Ecto neural progenitor cell (in vitro differentiated cells): Measurements from ENCODE around the gene PRKCI.
"Not testable (repeated sequence)": the region's sequence is repeated elsewhere in the genome, so short reads cannot be mapped to it uniquely, and the experiment has no call there.

Experiments
- DNase-seq: peaks from one replicate; pipeline ENCODE4 v3.0.0-alpha.2; 2018; ENCODE audit warnings: low spot score

Gene PRKCI

GRCh38 chr3:170221924-170222646, at the start of gene PRKCI:
Gene PRKCI (plus strand): TSS chr3:170222424. CDS start chr3:170222670, 246 bp downstream.
- DNase-seq: peak; percentile 96

GRCh38 chr3:170178651-170179050, 43.6 kb upstream of the PRKCI start:
- DNase-seq: no peak

GRCh38 chr3:170179432-170179831, 42.8 kb upstream of the PRKCI start:
- DNase-seq: no peak

- DNase-seq: no peak
Measured at GRCh38 chr3:170180079-170180907, 41.9 kb upstream of the PRKCI start.

DNA sequence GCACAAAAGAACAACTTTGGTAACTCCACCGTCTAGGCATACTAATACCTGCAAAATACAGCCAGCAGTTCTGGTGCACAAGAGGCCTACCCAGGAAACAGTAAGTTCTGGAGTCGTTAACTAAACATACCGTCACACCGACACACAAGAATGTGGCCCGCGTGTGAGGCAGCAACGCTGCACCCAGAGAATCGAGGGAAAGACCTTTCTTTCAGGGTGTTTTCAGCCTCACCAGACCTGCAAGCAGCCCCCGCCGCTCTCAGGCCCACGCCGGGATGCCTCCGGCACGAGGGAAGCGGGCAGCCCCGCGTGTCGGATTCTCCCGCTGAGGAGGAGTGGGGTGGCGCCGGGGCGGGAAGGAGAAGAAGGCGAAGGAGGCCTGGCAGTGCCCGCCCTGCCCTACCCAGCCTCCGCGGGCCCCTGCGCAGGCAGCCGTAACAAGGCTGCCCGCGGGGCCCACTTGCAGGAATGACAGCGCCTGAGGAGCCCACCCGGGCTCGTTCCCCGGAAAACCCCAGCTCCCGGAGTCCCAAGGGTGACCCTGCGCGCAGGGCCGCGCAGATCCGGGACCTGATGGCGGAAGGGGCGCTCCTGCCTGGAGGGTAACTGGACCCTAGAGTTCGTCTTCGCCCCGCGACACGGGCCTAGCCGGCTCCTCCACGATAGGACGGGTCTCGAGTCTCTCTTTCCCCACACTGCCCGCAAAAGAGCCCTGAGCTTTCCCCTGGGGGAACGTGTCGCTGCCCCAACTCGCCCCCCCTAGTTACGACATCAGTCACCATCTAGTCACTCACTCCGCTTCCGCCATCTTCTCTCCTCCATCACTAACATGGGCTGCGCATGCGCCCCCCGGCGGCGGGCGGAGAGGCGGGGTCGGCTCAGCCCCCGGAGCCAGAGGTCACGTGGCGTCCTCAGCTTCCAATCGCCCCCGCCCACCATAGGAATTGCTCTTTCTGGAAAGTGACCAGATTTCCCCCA, 41.0 kb upstream of the PRKCI start, which contains the start of gene PHC3:
PHC3 (minus strand) TSS at position 826 of the 978 bp plus-strand sequence; CDS start at position 808, 18 bp downstream.
- DNase-seq: peak; percentile 96

DNA sequence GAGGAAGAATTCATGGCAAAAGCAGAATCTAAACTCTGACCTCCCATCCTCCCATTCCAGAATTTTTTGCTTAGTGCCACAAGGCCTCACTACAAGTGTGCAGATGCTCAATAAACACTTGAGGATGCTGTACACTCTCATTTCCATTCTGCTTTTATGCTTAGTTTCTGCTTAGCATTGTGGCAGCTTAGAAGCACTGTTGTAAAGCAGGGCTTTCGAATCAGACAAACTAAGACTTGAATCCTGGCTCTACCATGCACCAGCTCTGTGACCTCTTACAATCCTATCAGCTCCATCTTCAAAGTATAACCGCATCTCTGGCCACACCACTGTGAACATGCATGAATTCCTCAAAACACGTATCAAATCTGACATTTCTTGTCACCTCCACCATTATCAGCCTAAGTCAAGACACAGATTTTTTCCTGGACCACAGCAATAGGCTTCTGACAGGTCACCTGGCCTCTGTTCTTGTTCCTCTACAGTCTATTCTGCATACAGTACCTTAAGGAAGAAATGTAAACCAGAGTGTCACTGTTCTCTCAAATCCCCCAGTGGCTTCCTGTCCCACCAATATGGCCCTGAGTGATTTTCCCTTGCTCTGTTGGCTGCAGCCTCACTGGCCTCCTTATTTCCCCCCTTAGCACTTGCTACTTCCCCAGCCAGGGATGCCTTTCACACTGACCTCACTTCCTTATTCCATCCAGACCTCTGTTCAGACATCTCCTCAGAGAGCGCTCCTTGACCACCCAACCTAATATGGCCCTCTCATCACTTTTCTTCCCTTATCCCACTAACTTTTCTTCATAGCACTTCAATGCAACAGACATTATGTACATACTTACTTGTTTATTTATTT, 32.6 kb upstream of the PRKCI start:
- DNase-seq: no peak

DNA sequence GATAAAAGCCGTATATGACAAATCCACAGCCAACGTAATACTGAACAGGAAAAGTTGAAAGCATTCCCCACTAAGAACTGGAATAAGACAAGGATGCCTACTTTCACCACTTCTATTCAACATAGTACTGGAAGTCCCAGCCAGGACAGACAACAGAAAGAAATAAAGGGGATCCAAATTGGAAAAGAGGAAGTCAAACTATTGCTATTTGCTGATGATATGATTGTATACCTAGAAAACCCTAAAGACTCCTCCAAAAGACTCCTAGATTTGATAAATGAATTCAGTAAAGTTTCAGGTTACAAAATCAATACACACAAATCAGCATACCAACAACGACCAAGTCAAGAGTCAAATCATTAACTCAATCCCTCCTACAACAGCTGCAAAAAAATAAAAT, 26.5 kb upstream of the PRKCI start:
- DNase-seq: not testable (repeated sequence)

DNA sequence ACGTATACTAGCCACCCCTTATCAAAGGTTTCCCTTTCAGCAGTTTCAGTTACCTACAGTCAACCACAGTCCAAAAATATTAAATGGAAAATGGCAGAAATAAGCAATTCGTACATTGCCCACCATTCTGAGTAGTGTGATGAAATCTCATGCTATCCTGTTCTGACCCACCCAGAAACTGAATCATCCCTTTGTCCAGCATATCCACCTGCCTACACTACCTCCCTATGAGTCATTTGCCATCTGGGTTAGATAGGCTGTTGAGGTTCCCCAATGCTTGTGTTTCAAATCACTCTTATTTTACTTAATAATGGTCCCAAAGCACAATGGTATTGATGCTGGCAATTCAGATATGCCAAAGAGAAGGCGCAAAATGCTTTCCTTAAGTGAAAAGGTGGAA, 25.4 kb upstream of the PRKCI start:
- DNase-seq: no peak

- no peak for DNase-seq
Measured at GRCh38 chr3:170200987-170201386, 21.2 kb upstream of the PRKCI start.

DNA sequence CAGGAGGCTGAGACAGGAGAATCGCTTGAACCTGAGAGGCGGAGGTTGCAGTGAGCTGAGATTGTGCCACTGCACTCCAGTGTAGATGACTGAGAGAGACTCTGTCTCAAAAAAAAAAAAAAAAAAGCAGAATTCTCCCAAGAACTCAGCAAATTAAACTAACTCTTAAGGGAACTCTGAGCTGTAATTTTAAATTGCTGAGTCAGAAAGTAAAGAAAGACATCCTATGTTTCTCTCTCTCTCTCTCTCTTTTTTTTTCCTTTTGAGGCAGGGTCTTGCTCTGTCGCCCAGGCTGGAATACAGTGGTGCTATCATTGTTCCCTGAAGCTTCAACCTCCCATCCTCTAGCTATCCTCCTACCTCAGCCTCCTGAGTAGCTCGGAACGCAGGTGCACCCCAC, 20.7 kb upstream of the PRKCI start:
- DNase-seq: no peak

DNA sequence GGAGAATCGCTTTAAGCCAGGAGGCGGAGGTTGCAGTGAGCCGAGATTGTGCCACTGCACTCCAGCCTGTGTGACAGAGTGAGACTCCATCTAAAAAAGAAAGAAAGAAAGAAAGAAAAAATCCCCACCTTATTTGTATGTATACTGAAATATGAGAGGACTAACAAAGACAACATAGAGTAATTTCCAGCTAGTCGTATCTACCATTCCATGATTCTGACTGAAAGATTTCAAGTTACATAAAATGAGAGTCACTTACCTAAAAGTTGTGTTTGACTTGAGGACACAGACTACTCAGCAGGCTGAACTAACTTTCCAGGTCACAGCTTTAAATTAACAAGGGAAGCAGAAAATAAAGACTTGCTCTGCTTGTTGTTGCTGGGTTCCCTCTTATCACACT, 18.8 kb upstream of the PRKCI start:
- DNase-seq: no peak

- DNase-seq: no peak
Measured at GRCh38 chr3:170204023-170204472, 18.2 kb upstream of the PRKCI start.

- DNase-seq: no peak
Measured at GRCh38 chr3:170204509-170204908, 17.7 kb upstream of the PRKCI start.

DNA sequence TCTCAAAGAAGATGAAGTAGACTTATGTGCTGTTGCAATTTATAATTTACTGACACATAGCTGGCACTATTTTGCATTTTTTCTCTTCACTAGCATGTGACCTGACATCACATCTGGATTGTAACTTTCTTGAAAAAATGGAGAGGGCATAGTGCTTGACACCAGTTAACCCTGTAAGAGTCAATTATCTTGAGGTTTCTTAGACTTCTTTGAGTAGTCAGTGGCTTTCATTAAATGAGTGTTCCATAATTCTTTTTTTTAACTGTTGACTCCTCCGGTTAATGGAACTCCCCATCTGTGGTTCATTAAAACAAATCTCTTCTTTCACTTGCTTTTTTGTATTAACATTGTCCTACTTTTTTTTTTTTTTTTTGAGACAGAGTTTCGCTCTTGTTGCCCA, 16.9 kb upstream of the PRKCI start:
- DNase-seq: no peak

DNA sequence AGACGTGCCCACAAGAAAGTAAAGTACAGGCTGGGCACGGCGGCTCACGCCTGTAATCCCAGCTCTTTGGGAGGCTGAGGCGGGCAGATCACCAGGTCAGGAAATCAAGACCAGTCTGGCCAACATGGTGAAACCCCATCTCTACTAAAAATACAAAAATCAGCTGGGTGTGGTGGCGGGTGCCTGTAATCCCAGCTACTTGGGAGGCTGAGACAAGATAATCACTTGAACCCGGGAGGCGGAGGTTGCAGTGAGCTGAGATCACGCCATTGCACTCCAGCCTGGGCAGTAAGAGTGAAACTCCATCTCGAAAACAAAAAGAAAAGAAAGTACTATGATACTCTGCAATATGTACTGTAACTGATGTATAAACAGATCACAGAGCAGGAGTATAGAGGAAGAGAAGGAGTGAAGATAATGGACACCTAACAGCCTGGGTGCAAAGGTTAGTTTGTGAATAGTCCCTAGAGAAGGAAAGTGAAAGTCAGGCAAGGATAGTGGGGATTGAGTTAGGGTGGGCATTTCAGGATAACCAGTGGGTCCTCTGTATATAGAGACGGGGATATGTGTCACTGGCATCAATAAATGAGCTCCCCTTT, 16.0 kb upstream of the PRKCI start:
- DNase-seq: not testable (repeated sequence)

GRCh38 chr3:170207717-170208116, 14.5 kb upstream of the PRKCI start:
- DNase-seq: no peak

GRCh38 chr3:170211668-170212067, 10.6 kb upstream of the PRKCI start:
- DNase-seq: no peak

DNA sequence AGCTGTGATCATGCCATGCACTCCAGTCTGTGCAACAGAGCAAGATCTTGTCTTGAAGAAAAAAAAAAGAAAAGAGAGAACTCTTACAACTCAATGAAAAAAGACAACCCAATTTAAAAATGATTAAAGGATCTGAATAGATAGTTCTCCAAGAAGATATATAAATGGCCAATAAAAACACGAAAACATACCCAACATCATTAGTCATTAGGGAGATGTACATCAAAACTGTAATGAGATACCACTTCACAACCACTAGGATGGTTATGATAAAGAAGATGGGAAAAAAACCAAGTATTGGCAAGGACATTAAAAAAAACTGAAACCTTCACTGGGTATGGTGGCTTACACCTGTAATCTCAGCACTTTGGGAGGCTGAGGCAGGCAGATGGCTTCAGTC, 2.4 kb upstream of the PRKCI start:
- DNase-seq: no peak

DNA sequence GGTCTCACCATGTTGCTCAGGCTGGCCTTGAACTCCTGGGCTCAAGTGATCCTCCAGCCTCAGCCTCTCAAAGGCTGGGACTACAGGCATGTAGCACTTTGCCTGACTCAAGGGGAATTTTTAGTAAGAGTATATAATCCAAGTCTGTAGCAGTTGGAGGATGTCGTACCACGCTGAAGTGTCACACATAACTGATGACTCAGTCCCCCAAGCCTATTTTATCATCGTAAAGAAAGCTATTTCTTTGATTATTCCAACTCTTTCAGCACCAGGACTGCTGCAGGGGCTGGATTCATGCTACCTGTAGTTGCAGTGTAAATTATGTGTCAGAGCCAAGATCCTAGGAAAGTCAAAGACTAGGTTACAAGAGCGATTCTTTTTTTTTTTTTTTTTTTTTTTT, 1.4 kb upstream of the PRKCI start:
- DNase-seq: no peak
